DOHH2 (cell line): ENCODE measurements around the gene ARHGAP4.

Experiments
- H3F3A ChIP-seq: fragments of 200-600 bp; sonication (generic), shearing (Covaris generic); 2 replicates; pipeline ENCODE4 v1.6.0; 2016; ENCODE audit warnings: antibody characterized with exemption, mild to moderate bottlenecking; ENCODE audit not compliant: control insufficient read depth, insufficient read depth
- H3K27ac ChIP-seq: fragments of 200-600 bp; sonication (generic); 2 replicates; pipeline ENCODE4 v1.5.1; 2014; ENCODE audit warnings: low read depth, mild to moderate bottlenecking, low read length, moderate library complexity
- H3K27me3 ChIP-seq: fragments of 200-600 bp; sonication (generic); 2 replicates; pipeline ENCODE4 v1.6.1; 2014; ENCODE audit warnings: mild to moderate bottlenecking, low read length, mixed read lengths; ENCODE audit not compliant: control insufficient read depth
- H3K36me3 ChIP-seq: fragments of 200-600 bp; sonication (generic); 2 replicates; pipeline ENCODE4 v1.6.1; 2014; ENCODE audit warnings: mild to moderate bottlenecking, low read length, moderate library complexity, mixed read lengths; ENCODE audit not compliant: control insufficient read depth
- H3K4me1 ChIP-seq: fragments of 200-600 bp; sonication (generic); 2 replicates; pipeline ENCODE4 v1.6.1; 2014; ENCODE audit warnings: mild to moderate bottlenecking, low read length, mixed read lengths; ENCODE audit not compliant: control insufficient read depth
- H3K4me2 ChIP-seq: fragments of 200-600 bp; sonication (generic); 2 replicates; pipeline ENCODE4 v1.6.0; 2014; ENCODE audit warnings: mild to moderate bottlenecking, low read length, moderate library complexity
- H3K4me3 ChIP-seq: fragments of 200-600 bp; sonication (generic); 2 replicates; pipeline ENCODE4 v1.5.1; 2014; ENCODE audit warnings: mild to moderate bottlenecking, low read length, mixed read lengths
- H3K79me2 ChIP-seq: fragments of 200-600 bp; sonication (generic); 2 replicates; pipeline ENCODE4 v1.6.1; 2014; ENCODE audit warnings: mild to moderate bottlenecking, low read length, mixed read lengths; ENCODE audit not compliant: control insufficient read depth
- H3K9me2 ChIP-seq: fragments of 200-600 bp; sonication (generic); replicated peaks from 2 replicates; pipeline ENCODE4 v1.6.1; 2014; ENCODE audit warnings: mild to moderate bottlenecking, low read length, mixed read lengths; ENCODE audit not compliant: control insufficient read depth
- H3K9me3 ChIP-seq: fragments of 200-600 bp; sonication (generic); 2 replicates; pipeline ENCODE4 v1.6.1; 2014; ENCODE audit warnings: antibody characterized with exemption, low read length, mixed read lengths; ENCODE audit not compliant: control insufficient read depth, insufficient read depth
- H4K20me1 ChIP-seq: fragments of 200-600 bp; sonication (generic); 2 replicates; pipeline ENCODE4 v1.6.0; 2014; ENCODE audit warnings: low read depth, mild to moderate bottlenecking, antibody characterized with exemption, low read length, moderate library complexity; ENCODE audit not compliant: control insufficient read depth, insufficient read depth
- CTCF ChIP-seq: fragments of 200-600 bp; sonication (generic); IDR thresholded peaks from one replicate; pipeline ENCODE4 v1.5.1; 2014; ENCODE audit warnings: antibody characterized with exemption, mild to moderate bottlenecking, low read depth, low read length; ENCODE audit not compliant: poor library complexity, severe bottlenecking
- EZH2phosphoT487 ChIP-seq: fragments of 200-600 bp; sonication (generic); IDR thresholded peaks from 2 replicates; pipeline ENCODE4 v1.6.1; 2017; ENCODE audit warnings: borderline replicate concordance, mild to moderate bottlenecking, antibody characterized with exemption, low read length, moderate library complexity, mixed read lengths

Gene ARHGAP4

DNA sequence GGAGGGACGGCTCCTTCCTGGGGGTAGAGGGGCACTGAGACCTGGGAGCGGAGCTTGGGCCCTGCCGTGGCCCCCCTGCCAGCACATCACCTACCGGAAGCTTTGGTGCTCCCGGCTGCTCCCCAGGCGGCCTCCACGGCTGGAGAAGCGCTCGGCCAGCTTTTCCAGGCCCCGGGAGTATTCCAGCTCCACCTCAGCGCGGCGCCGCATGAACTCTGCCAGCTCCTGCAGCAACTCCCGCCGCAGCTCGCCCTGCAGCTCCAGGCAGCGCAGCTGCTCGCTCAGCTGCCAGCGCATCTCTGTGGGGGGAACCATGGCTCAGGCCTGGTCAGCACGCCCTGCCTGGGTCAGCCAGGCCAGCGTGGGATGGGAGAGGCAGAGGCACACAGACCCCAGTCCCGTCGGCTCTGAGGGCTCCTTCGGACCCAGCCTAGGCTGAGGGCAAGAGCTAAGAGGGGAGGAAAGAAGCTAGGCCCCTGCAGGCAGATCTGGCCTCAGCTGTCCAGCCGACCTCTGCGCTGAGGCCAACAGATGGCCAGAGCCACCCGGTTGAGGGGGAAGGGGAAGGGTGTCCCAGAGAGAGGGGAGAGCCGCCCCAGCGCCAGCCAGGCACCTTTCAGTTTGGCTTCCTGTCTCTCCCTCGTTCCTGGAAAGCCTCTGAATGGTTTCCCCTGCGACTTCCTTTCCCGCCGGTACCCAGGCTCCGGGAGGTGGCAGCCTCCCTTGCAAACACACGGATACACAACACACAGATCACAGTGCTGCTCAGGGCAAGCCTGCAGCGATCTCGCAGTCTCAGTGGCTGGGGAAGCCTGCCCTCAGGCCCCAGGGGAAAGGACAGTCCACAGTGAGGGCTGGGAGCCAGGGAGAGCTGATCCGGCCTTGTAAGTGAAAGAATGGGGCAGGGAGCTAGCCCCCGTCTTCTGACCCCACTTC lies 4.3 kb downstream of the ARHGAP4 start:
- Histone ChIP-seq H3K9me2 (no peaks in the 10 kb centered on the region), H3K4me2 (no peak overlapping the region), H3F3A (no peaks in the 10 kb centered on the region; the same call in 1 of the 2 replicates), H3K79me2 (peaks cover 40% of the 10 kb centered on the region), H3K4me1 (peaks cover 28% of the 10 kb centered on the region), H3K4me3 (no peak overlapping the region), H3K9me3 (no peaks in the 10 kb centered on the region), H3K27me3 (no peaks in the 10 kb centered on the region), H4K20me1 (no peaks in the 10 kb centered on the region), H3K36me3 (peaks cover 45% of the 10 kb centered on the region), H3K27ac (no peak overlapping the region)
- no peak for TF ChIP-seq CTCF
- no peak for TF ChIP-seq EZH2phosphoT487

GRCh38 chrX:153921070-153921469 lies 5.0 kb downstream of the ARHGAP4 start:
- Histone ChIP-seq H4K20me1 (no peaks in the 10 kb centered on the region), H3K27ac (no peak overlapping the region), H3K36me3 (peaks cover 44% of the 10 kb centered on the region), H3K9me3 (no peaks in the 10 kb centered on the region), H3K27me3 (no peaks in the 10 kb centered on the region), H3K4me3 (no peak overlapping the region), H3F3A (no peaks in the 10 kb centered on the region; the same call in 1 of the 2 replicates), H3K9me2 (no peaks in the 10 kb centered on the region), H3K4me1 (peaks cover 24% of the 10 kb centered on the region), H3K79me2 (peaks cover 40% of the 10 kb centered on the region), H3K4me2 (no peak overlapping the region)
- TF ChIP-seq EZH2phosphoT487 = no peak

- Histone ChIP-seq H3K4me1 (peaks cover 24% of the 10 kb centered on the region), H3F3A (no peaks in the 10 kb centered on the region; the same call in 1 of the 2 replicates), H3K36me3 (peaks cover 44% of the 10 kb centered on the region), H3K79me2 (peaks cover 36% of the 10 kb centered on the region), H3K4me2 (no peak overlapping the region), H4K20me1 (no peaks in the 10 kb centered on the region), H3K27me3 (no peaks in the 10 kb centered on the region), H3K4me3 (no peak overlapping the region), H3K27ac (no peak overlapping the region), H3K9me3 (no peaks in the 10 kb centered on the region), H3K9me2 (no peaks in the 10 kb centered on the region)
- TF ChIP-seq CTCF (no peak), EZH2phosphoT487 (no peak)
Measured at GRCh38 chrX:153920546-153920945, 5.5 kb downstream of the ARHGAP4 start.

- Histone ChIP-seq H3K4me2 (no peak overlapping the region), H3K9me3 (no peaks in the 10 kb centered on the region), H3K4me3 (no peak overlapping the region), H4K20me1 (no peaks in the 10 kb centered on the region), H3K4me1 (peaks cover 13% of the 10 kb centered on the region), H3F3A (no peaks in the 10 kb centered on the region), H3K79me2 (peaks cover 23% of the 10 kb centered on the region), H3K27ac (no peak overlapping the region), H3K27me3 (no peaks in the 10 kb centered on the region), H3K36me3 (peaks cover 32% of the 10 kb centered on the region), H3K9me2 (no peaks in the 10 kb centered on the region)
- TF ChIP-seq EZH2phosphoT487 (no peak), CTCF (no peak)
Measured at GRCh38 chrX:153919281-153919680, 6.8 kb downstream of the ARHGAP4 start.
